ENCODE results near the gene ZNF839.

Gene ZNF839

GRCh38 chr14:102390064-102390855, 70.7 kb downstream of the ZNF839 start:
- DNase-seq = no peak
